ENCODE data around the gene PROX1. TPM values are rescaled to one million over a fixed set of nuclear protein-coding genes. Genes with fewer than 3 reads are reported as not detected.
"Not testable (repeated sequence)": the region's sequence is repeated elsewhere in the genome, so short reads cannot be mapped to it uniquely, and the experiment has no call there.

PROX1 gene
- total RNA-seq, 2 experiments from 2014 or later = 0.02 to 0.15 TPM

- ChIA-PET CTCF (no interaction called here), POLR2A (no interaction called here)
- no peak overlapping the region for H3K27ac Mint-ChIP-seq
- DNase-seq = no peak
- H3K9me3 Mint-ChIP-seq = no peaks in the 10 kb centered on the region
- H3K27me3 Mint-ChIP-seq = no peaks in the 10 kb centered on the region
- no peak overlapping the region for H3K4me3 Mint-ChIP-seq
- H3K36me3 Mint-ChIP-seq (ENCODE audit: low read depth) = no peaks in the 10 kb centered on the region
- H3K4me1 Mint-ChIP-seq = no peaks in the 10 kb centered on the region
Observed at GRCh38 chr1:214078950-214079349, 91.2 kb downstream of the PROX1 start.

GRCh38 chr1:214085325-214085724 lies 97.6 kb downstream of the PROX1 start:
- H3K27me3 Mint-ChIP-seq = no peaks in the 10 kb centered on the region
- H3K9me3 Mint-ChIP-seq = peaks cover 2% of the 10 kb centered on the region
- H3K36me3 Mint-ChIP-seq (ENCODE audit: low read depth) = no peaks in the 10 kb centered on the region
- no peaks in the 10 kb centered on the region for H3K4me1 Mint-ChIP-seq
- ChIA-PET CTCF (interaction anchor here (1.1 kb wide), 1 partner anchor 33 kb away, joined by 3 read pairs; no protein-coding TSS in a partner anchor), POLR2A (no interaction called here)
- no peak overlapping the region for H3K4me3 Mint-ChIP-seq
- no peak overlapping the region for H3K27ac Mint-ChIP-seq
- no peak for DNase-seq

- no peaks in the 10 kb centered on the region for H3K36me3 Mint-ChIP-seq (ENCODE audit: low read depth)
- no peaks in the 10 kb centered on the region for H3K27me3 Mint-ChIP-seq
- no peak overlapping the region for H3K27ac Mint-ChIP-seq
- H3K4me3 Mint-ChIP-seq = no peak overlapping the region
- H3K4me1 Mint-ChIP-seq = no peaks in the 10 kb centered on the region
- peaks cover 2% of the 10 kb centered on the region for H3K9me3 Mint-ChIP-seq
- ChIA-PET CTCF (no interaction called here), POLR2A (no interaction called here)
- no peak for DNase-seq
Observed at GRCh38 chr1:214086945-214087344, 99.2 kb downstream of the PROX1 start.

- CTCF ChIA-PET; H3K4me3 Mint-ChIP-seq; H3K9me3 Mint-ChIP-seq; POLR2A ChIA-PET; H3K27ac Mint-ChIP-seq; H3K27me3 Mint-ChIP-seq; DNase-seq; H3K4me1 Mint-ChIP-seq; H3K36me3 Mint-ChIP-seq (ENCODE audit: low read depth): not testable (repeated sequence)
Observed at GRCh38 chr1:214089003-214089402, 101.2 kb downstream of the PROX1 start.
